NCI-H2227 (cell line): ENCODE results near the gene RPL23.

Source experiments
- DNase-seq: peaks from one replicate; lab custom pipeline; 2025; ENCODE audit not compliant: unreplicated experiment; lab: John Stamatoyannopoulos, UW

Gene RPL23

GRCh38 chr17:38853292-38854219, at the start of gene RPL23:
RPL23 (minus strand) TSS chr17:38853721; CDS start chr17:38853710, 11 bp downstream.
- peak; percentile 98 for DNase-seq

- peak; percentile 71 for DNase-seq
Measured at GRCh38 chr17:38900978-38901656, 47.6 kb upstream of the RPL23 start.

- no peak for DNase-seq
Measured at GRCh38 chr17:38899421-38899820, 45.9 kb upstream of the RPL23 start.

DNA sequence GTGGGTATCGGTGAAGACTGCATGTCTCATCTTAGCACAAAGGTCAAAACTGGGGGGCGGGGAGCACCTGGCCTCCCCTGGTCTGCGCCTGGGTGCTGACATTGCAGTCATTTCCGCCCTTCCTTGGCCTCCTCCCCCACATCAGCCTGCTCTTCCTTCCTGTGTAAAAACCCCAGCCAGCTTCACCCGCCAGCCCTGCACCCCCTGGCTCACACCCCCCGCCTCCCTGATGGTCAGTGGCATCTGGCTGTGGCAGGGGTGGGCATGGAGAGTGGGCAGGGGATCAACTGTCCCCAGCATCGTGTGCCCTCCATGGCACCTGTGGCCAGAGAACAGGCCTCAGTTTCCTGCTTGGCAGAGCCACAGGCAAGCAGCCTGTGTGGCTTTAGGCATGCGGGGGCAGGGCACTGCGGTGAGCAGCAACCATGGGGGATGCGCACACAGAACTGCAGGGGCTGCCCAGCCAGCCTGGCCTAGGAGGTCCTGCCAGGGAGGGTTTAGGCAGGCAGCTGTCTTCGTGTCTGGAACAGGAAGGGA, 45.4 kb upstream of the RPL23 start:
- no peak for DNase-seq

- DNase-seq = no peak
Measured at GRCh38 chr17:38898291-38898679, 44.8 kb upstream of the RPL23 start.

- DNase-seq = no peak
Measured at GRCh38 chr17:38897671-38898290, 44.3 kb upstream of the RPL23 start.

DNA sequence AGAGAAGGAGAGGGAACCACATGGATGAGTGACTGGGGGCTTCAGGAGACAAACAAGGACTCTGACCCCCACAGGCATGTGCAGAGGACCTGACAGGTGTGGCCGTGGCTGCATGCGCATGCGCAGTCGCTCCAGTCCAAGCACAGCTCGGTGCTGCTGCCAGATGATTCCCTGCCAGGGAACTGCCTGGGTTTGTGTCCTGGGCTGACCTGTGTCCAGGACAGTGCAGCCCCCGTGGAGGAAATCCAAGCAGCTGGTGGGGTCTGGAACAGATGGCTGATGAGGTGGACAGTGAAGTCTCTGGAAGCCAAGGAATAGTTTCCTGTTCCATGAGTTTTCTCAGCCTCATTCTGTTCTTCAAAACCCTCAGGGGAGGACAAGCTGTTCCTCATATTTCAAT, 43.7 kb upstream of the RPL23 start:
- DNase-seq = no peak

GRCh38 chr17:38896346-38896954, 42.9 kb upstream of the RPL23 start:
- peak; percentile 20 for DNase-seq

GRCh38 chr17:38894276-38894675, 40.8 kb upstream of the RPL23 start:
- no peak for DNase-seq

GRCh38 chr17:38893607-38894006, 40.1 kb upstream of the RPL23 start:
- DNase-seq = no peak

DNA sequence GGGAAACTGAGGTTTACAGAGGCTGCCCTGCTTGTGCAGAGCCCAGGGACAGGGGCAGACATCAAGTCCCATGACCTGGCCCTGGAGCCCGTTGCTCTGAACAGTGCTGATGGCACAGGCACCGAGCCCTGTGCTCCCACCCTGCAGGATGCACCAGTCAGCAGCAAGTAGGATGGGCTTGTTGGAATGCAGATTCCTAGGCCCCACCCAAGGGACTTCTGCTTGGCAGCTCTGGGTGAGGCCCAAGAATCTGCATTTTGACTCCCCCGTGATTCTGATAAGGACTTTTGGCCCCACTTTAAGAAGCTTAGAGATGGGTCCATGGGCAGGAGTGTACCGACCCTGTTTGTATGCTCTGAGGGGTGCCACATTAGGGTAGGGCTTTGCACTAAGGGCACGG, 39.6 kb upstream of the RPL23 start:
- DNase-seq = no peak

DNA sequence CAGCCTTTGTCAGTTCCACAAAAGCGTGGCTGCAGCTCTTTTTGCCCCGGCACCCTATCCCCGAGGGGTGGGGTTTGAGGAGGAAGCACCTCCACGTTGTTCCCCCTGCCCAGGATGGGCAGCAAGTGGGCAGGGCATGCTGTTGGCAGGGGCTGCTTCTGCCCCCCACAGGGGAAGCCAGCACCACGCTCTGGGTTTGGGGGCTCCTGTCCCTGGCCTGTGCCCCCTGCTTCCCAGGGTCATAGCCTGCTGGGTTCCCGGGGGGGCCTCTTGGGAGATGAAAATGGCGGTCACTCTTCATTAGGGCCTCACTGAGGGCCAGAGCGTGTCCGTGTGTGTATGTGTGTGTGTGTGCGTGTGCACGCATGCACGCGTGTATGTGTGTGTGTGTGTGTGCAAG, 39.1 kb upstream of the RPL23 start:
- no peak for DNase-seq

DNA sequence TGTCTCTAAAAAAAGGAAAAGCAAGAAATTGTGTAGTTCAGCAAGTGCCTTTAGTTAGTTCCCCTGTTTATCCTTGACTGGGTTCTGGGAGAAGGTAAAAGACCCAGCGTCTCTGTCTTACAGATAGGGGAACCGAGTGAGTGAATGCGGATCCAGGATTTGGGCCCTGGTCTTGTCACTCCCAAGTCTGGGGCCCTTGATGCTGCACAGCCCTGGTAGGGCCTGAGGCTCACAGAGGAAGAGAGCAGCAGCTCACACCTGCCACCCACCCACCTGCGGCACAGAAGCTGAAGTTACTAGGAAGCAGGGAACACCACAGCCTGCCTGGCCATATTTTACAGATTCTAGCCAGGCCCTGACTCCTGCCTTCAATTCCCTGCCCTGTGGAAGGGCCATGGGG, 38.6 kb upstream of the RPL23 start:
- no peak for DNase-seq

DNA sequence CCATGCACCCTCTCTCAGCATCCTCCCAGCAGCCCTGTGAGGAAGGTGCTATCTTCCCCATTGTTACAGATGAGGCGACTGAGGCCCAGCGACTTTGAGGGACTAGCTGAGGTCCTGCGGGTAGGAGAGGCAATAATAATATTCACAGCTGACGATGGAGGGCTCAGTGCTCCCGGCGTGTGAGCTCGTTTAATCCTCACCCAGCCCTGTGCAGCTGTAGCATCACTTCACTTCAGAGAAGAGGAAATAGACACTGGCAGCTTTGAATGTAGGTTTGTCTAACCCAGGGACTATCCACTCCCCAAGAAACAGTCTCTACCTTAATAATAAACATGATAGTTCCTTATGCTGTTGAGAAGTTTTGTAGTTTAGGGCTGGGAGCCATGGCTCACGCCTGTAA, 37.9 kb upstream of the RPL23 start:
- no peak for DNase-seq

DNA sequence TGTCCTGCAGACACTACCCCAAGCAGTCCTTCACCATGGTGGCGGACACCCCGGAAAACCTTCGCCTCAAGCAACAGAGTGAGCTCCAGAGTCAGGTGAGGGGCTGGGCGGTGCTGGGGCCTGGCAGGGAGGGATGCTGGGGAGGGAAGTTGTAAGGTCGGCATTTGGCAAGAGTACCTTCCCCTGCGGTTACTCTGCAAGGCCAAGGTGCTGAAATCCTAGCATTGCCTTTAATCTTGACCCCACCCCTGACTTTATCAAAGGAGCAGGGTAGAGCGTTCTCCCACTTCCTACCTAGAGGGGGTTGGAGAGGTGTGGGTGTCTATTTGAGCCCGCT, 36.9 kb upstream of the RPL23 start:
- no peak for DNase-seq

- no peak for DNase-seq
Measured at GRCh38 chr17:38889745-38890409, 36.4 kb upstream of the RPL23 start.

GRCh38 chr17:38888842-38889241, 35.3 kb upstream of the RPL23 start:
- no peak for DNase-seq

GRCh38 chr17:38886643-38887010, 33.1 kb upstream of the RPL23 start:
- DNase-seq = no peak

DNA sequence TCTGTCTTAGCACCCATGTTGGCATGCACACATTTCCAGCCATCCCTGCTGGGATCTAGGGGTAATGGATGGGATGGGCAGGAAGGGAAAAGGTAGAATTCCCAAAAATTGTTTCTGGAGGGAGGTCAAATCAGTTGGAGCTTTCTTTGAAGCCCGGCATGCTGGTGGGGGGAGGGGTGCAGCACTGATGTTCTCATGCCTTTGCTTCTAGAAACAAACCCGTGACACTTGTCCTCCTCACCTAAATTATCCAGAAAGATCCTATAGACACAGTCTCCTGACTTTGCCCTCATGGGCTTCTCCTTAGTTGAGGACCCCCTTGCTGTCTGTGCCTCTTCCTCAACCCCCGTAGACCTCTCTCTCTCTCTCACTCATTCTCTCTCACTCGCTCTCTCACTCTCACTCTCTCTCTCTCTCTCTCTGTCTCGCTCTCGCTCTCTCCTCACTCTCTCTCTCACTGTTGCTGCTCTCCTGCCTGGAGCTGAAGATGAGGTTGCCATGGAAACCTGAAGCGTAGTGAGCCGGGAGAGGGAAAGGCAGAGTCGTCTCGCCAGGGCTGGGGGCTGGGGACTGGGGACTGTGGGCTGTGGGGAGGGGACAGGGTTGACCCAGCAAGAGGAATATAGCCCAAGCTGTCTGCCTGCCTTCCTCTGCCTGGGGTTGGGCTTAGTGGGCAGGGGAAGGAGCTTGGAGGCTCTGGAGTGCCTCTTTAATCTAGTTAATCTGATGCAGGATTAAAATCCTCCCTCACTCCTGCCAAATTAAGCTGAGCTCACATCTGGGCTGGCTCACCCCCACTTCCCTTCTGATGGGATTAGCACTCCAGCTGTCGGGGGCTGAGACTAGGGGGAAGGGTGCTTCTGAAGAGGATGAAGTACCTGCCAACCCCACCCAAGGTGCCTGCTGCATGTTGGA, 32.5 kb upstream of the RPL23 start:
- DNase-seq = peak; percentile 93
